Measurements from ENCODE around the gene KLK13. TPM values are rescaled to one million over a fixed set of nuclear protein-coding genes. Genes with fewer than 3 reads are reported as not detected.

The KLK13 gene
- polyA plus RNA-seq, 2 of the 4 experiments (the other 2 are of a cell fraction) = not detected

DNA sequence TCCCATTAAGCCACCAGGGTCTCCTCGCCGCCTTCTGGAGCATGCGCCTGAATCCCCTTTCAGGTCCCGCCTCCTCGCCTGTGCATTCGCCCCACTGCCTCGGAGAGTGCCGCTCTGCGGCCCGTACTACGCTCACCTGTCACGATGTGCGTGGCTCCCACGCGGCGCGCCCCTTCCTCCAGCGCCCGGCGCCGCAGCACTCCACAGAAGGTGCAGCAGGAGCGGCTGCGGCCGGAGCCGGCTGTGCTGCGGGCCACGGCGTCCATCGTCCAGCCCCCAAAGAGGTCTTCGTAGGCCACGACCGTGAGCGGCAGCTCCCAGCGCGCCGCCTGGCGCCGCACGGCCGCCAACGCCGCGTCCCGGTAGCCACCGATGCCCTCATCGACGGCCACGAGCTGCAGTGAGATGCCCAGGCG, 39.0 kb upstream of the KLK13 start:
- TF ChIP-seq CBX8 (IDR thresholded peaks at IDR 0.05) (no peak), TFCP2L1 (CRISPR knock-in tag; IDR thresholded peaks at IDR 0.05) (no peak), ESRRA (IDR thresholded peaks at IDR 0.05; ENCODE audit: borderline replicate concordance, low read length) (no peak), FOSL2 (IDR thresholded peaks at IDR 0.05) (no peak), FOSL2 (CRISPR knock-in tag; IDR thresholded peaks at IDR 0.05) (no peak), CTCF (IDR thresholded peaks at IDR 0.05) (no peak), HDAC2 (IDR thresholded peaks at IDR 0.05) (no peak), HOXA7 (CRISPR knock-in tag; IDR thresholded peaks at IDR 0.05) (no peak), HES2 (IDR thresholded peaks at IDR 0.05) (no peak)
- ChIA-PET POLR2A (no interaction called here), CTCF (interaction anchor here (0.6 to 1.0 kb wide), 2 partner anchors 400 to 434 kb away, joined by 3 to 5 read pairs; no protein-coding TSS in a partner anchor)
- no peak overlapping the region for H3K4me2 ChIP-seq
- H3K4me1 ChIP-seq = peaks cover 9% of the 10 kb centered on the region
- FAIRE-seq = no peak
- no peak for ATAC-seq
- no peak overlapping the region for H3K27ac ChIP-seq
- WGBS (ENCODE audit: missing lambda C conversion rate) = 98% methylated on average over 49 of the region's 49 CpGs
- H3K4me3 ChIP-seq = no peak overlapping the region
- DNase-seq (ENCODE audit: low read depth in 1 of 2, low spot score in 1 of 2) = no peak
- no peaks in the 10 kb centered on the region for H3K9me3 ChIP-seq

DNA sequence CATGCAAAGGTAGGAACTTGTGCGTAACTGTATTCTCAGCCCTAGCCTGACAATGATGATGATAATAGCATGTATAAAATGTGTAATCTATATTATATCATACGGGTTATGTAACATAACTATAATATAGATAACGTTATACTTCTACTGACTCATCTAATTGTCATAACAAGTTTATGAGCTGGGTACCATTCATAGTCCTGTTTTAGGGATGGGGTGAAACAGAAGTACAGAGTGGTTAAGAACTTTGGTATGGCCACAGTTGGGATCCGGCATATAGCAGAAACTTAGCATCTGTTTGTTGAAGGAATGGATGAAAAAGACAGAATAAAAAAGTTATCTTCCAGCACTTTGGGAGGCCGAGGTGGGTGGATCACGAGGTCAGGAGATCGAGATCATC, 38.1 kb upstream of the KLK13 start:
- Histone ChIP-seq H3K4me1 (peaks cover 7% of the 10 kb centered on the region), H3K4me3 (no peak overlapping the region), H3K9me3 (no peaks in the 10 kb centered on the region), H3K27ac (no peak overlapping the region), H3K4me2 (no peak overlapping the region)
- ATAC-seq (no peak), FAIRE-seq (no peak), DNase-seq (ENCODE audit: low read depth in 1 of 2, low spot score in 1 of 2) (no peak)
- ChIA-PET POLR2A (no interaction called here), CTCF (interaction anchor here (1.0 to 1.2 kb wide), 2 partner anchors 8 to 433 kb away, joined by 4 to 5 read pairs; no protein-coding TSS in a partner anchor)
- 93% methylated on average over 7 of the region's 7 CpGs for WGBS (ENCODE audit: missing lambda C conversion rate)
- no peak for TF ChIP-seq FOXS1 (CRISPR knock-in tag; IDR thresholded peaks at IDR 0.05)
- TF ChIP-seq ZSCAN20 (CRISPR knock-in tag; IDR thresholded peaks at IDR 0.05) = no peak
- TF ChIP-seq, protein P1, sequence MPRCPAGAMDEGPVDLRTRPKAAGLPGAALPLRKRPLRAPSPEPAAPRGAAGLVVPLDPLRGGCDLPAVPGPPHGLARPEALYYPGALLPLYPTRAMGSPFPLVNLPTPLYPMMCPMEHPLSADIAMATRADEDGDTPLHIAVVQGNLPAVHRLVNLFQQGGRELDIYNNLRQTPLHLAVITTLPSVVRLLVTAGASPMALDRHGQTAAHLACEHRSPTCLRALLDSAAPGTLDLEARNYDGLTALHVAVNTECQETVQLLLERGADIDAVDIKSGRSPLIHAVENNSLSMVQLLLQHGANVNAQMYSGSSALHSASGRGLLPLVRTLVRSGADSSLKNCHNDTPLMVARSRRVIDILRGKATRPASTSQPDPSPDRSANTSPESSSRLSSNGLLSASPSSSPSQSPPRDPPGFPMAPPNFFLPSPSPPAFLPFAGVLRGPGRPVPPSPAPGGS (IDR thresholded peaks at IDR 0.05) = no peak
- no peak for TF ChIP-seq HOXA7 (CRISPR knock-in tag; IDR thresholded peaks at IDR 0.05)
- TF ChIP-seq, protein P2, sequence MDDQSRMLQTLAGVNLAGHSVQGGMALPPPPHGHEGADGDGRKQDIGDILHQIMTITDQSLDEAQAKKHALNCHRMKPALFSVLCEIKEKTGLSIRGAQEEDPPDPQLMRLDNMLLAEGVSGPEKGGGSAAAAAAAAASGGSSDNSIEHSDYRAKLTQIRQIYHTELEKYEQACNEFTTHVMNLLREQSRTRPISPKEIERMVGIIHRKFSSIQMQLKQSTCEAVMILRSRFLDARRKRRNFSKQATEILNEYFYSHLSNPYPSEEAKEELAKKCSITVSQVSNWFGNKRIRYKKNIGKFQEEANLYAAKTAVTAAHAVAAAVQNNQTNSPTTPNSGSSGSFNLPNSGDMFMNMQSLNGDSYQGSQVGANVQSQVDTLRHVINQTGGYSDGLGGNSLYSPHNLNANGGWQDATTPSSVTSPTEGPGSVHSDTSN (IDR thresholded peaks at IDR 0.05) = no peak
- TF ChIP-seq RARB (CRISPR knock-in tag; IDR thresholded peaks at IDR 0.05) = no peak
- TF ChIP-seq CTCF (IDR thresholded peaks at IDR 0.05) = no peak
- TF ChIP-seq EHF (CRISPR knock-in tag; IDR thresholded peaks at IDR 0.05) = no peak
- TF ChIP-seq, protein P3, sequence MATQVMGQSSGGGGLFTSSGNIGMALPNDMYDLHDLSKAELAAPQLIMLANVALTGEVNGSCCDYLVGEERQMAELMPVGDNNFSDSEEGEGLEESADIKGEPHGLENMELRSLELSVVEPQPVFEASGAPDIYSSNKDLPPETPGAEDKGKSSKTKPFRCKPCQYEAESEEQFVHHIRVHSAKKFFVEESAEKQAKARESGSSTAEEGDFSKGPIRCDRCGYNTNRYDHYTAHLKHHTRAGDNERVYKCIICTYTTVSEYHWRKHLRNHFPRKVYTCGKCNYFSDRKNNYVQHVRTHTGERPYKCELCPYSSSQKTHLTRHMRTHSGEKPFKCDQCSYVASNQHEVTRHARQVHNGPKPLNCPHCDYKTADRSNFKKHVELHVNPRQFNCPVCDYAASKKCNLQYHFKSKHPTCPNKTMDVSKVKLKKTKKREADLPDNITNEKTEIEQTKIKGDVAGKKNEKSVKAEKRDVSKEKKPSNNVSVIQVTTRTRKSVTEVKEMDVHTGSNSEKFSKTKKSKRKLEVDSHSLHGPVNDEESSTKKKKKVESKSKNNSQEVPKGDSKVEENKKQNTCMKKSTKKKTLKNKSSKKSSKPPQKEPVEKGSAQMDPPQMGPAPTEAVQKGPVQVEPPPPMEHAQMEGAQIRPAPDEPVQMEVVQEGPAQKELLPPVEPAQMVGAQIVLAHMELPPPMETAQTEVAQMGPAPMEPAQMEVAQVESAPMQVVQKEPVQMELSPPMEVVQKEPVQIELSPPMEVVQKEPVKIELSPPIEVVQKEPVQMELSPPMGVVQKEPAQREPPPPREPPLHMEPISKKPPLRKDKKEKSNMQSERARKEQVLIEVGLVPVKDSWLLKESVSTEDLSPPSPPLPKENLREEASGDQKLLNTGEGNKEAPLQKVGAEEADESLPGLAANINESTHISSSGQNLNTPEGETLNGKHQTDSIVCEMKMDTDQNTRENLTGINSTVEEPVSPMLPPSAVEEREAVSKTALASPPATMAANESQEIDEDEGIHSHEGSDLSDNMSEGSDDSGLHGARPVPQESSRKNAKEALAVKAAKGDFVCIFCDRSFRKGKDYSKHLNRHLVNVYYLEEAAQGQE (IDR thresholded peaks at IDR 0.05) = no peak
- TF ChIP-seq BHLHE40 (IDR thresholded peaks at IDR 0.05; ENCODE audit: low read depth, low read length) = no peak
- no peak for TF ChIP-seq TP53 (CRISPR knock-in tag; IDR thresholded peaks at IDR 0.05)
- TF ChIP-seq HES2 (IDR thresholded peaks at IDR 0.05) = no peak
- TF ChIP-seq FOSB (CRISPR knock-in tag; IDR thresholded peaks at IDR 0.05) = no peak
- TF ChIP-seq MAFK (IDR thresholded peaks at IDR 0.05; ENCODE audit: partially characterized antibody) = no peak

Measured in A549 (cell line).